Mucosa of descending colon (tissue), 3 donors: ENCODE data around the gene EPHA6. TPM values are rescaled to one million over a fixed set of nuclear protein-coding genes. Genes with fewer than 3 reads are reported as not detected.
A peak's percentile ranks its signal among the peaks of the same experiment; 100 is the strongest.

Experiments used
- ATAC-seq: fragments of 200-7000 bp; cut with Tn5 transposase; one replicate; pipeline ENCODE4 v1.9.1; 2020; ENCODE audit warnings: mild to moderate bottlenecking, moderate library complexity
- DNase-seq, 3 donors: peaks; one replicate each; pipeline ENCODE4 v3.0.0-alpha.2; 2020
- H3K36me3 ChIP-seq: fragments of 200-600 bp; one replicate; pipeline ENCODE4 v1.8.0; 2021; ENCODE audit warnings: low read depth, mild to moderate bottlenecking
- H3K4me1 ChIP-seq: fragments of 200-600 bp; one replicate; pipeline ENCODE4 v1.8.0; 2021; ENCODE audit warnings: low read depth, mild to moderate bottlenecking
- H3K4me3 ChIP-seq: fragments of 200-600 bp; one replicate; pipeline ENCODE4 v1.8.0; 2021; ENCODE audit warnings: mild to moderate bottlenecking
- H3K9me3 ChIP-seq: fragments of 200-600 bp; one replicate; pipeline ENCODE4 v1.8.0; 2021; ENCODE audit warnings: mild to moderate bottlenecking
- CTCF ChIP-seq: fragments of 200-600 bp; IDR thresholded peaks from one replicate; pipeline ENCODE4 v1.8.0; 2022; ENCODE audit warnings: antibody characterized with exemption, mild to moderate bottlenecking
- intact Hi-C, 2 donors: fragments of 100-400 bp; cut with DNase I in 1 of 2; cut with micrococcal nuclease in 1 of 2; formaldehyde crosslinking; loops; one replicate each; pipeline versions ENCODE4 v1.11.0 to v1.11.1; 2022; cut with DNase I, micrococcal nuclease
- total RNA-seq, 3 donors: library from RNA; stranded (reverse); fragmentation: NEBNext Ultra II Directional in 2 of 3; extraction: Animal tissue kit (Norgen Biotek cat#: 25700) in 2 of 3; gene quantifications; one replicate each; pipeline versions ENCODE4 v1.2.1 to v1.2.4, GENCODE V29; 2021 to 2023
- donor health status: DM: no; HTN: no; CAD: no; lungs with moderate emphysema.
- donor health status: DM: no; HTN: no; CAD: no.
- donor health status: DM: no; HTN: yes; CAD: no.

Gene EPHA6
- total RNA-seq, 3 donors from 2014 or later, result 0.55 to 24.8 (median 1.5) TPM

- no peaks in the 10 kb centered on the region for H3K36me3 ChIP-seq
- intact Hi-C loops, result loop anchor here in 1 of 2 donors (10.0 kb wide), 1 partner anchor 847 kb away; no protein-coding TSS in a partner anchor
- DNase-seq (no peak), ATAC-seq (no peak)
- no peak for TF ChIP-seq CTCF
- H3K4me1 ChIP-seq, result no peaks in the 10 kb centered on the region
- no peaks in the 10 kb centered on the region for H3K9me3 ChIP-seq
- no peak overlapping the region for H3K4me3 ChIP-seq
Measured at GRCh38 chr3:97711654-97712053, 897.3 kb downstream of the EPHA6 start.

- TF ChIP-seq CTCF, result no peak
- no peaks in the 10 kb centered on the region for H3K4me1 ChIP-seq
- no peaks in the 10 kb centered on the region for H3K9me3 ChIP-seq
- ATAC-seq (no peak), DNase-seq (no peak)
- intact Hi-C loops, result loop anchor here in 1 of 2 donors (10.0 kb wide), 1 partner anchor 848 kb away; no protein-coding TSS in a partner anchor
- H3K36me3 ChIP-seq, result no peaks in the 10 kb centered on the region
- H3K4me3 ChIP-seq, result no peak overlapping the region
Measured at GRCh38 chr3:97712919-97713318, 898.5 kb downstream of the EPHA6 start.

DNA sequence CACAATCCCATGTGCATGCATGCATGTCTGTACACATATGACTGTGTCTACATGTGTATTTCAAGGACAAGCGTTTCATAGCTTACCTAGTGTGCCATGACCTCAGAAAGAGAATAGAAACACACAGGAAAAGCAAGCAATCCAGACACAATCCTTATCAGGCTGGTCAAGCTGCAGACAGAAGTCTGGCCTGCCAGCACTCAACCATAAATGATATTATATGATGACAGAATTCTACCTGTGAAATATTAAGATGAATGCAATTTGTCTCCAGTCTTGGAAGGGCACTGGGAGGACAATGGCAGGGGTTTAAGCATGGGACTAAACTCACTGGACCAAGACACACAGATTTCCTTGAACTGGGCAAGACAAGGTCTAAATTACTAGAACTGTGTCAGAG, 899.2 kb downstream of the EPHA6 start:
- Histone ChIP-seq H3K4me3 (no peak overlapping the region), H3K36me3 (no peaks in the 10 kb centered on the region), H3K4me1 (no peaks in the 10 kb centered on the region), H3K9me3 (no peaks in the 10 kb centered on the region)
- intact Hi-C loops, result loop anchor here in 1 of 2 donors (10.0 kb wide), 1 partner anchor 849 kb away; no protein-coding TSS in a partner anchor
- no peak for DNase-seq
- ATAC-seq, result no peak
- TF ChIP-seq CTCF, result no peak

GRCh38 chr3:97719156-97719821, 904.9 kb downstream of the EPHA6 start:
- Histone ChIP-seq H3K4me1 (no peaks in the 10 kb centered on the region), H3K9me3 (no peaks in the 10 kb centered on the region), H3K4me3 (no peak overlapping the region), H3K36me3 (no peaks in the 10 kb centered on the region)
- DNase-seq, result peak in 2 of 3 donors; percentile 61 to 80
- peak; percentile 80 for ATAC-seq
- peak; percentile 50 for TF ChIP-seq CTCF
- intact Hi-C loops, result loop anchor here in 1 of 2 donors (10.0 kb wide), 1 partner anchor 854 kb away; no protein-coding TSS in a partner anchor

GRCh38 chr3:97720417-97720816, 906.0 kb downstream of the EPHA6 start:
- no peaks in the 10 kb centered on the region for H3K36me3 ChIP-seq
- no peak for DNase-seq
- intact Hi-C loops, result no loop called here

More at GRCh38 chr3:97720417-97720816, 906.0 kb downstream of the EPHA6 start:
- no peak overlapping the region for H3K4me3 ChIP-seq
- no peaks in the 10 kb centered on the region for H3K9me3 ChIP-seq
- ATAC-seq, result no peak
- no peak for TF ChIP-seq CTCF
- no peaks in the 10 kb centered on the region for H3K4me1 ChIP-seq
